NCI-H1092 treated with DMSO at 0.1 percent for 48 hours (cell line): ENCODE measurements around the gene MAST4.

ENCODE experiments used
- DNase-seq: peaks from one replicate; lab custom pipeline; 2025; lab: John Stamatoyannopoulos, UW

MAST4 gene

DNA sequence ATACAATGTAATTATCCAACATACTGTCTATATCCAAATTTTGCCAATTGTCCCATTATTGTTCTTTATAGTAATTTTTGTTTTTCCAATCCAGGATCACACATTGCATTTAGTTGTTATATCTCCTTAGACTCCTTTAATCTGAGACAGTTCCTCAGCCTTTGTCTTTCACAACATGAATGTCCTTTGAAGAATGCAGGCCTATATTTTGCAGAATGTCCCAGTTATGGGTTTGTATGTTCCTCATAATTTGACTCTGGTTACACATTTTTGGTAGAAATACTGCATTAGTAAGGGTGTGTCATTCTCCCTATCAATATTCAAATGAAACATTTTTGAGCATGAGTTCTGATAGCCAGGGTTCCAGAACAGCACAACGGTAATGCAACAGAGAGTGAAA is 593.7 kb downstream of the MAST4 start:
- DNase-seq, result no peak

DNA sequence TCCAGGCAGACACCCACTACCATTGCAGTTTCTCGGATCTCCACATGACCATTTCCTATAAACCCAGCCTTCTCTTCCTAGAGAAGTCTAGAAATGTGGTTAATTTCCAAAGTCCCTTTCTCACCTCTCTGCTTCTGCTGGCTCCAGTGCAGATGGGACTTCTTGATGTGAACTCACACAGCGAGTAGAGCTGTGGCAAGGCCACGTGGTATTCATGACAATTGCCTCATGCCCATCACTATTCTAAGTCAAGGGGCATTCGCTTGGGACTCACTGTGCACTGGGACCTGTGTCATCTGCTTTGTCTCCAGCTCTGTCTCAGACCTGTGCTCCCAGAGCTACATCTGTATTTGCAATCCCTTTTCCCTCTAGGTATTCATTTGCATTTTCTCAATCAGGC is 594.2 kb downstream of the MAST4 start:
- DNase-seq, result no peak

DNA sequence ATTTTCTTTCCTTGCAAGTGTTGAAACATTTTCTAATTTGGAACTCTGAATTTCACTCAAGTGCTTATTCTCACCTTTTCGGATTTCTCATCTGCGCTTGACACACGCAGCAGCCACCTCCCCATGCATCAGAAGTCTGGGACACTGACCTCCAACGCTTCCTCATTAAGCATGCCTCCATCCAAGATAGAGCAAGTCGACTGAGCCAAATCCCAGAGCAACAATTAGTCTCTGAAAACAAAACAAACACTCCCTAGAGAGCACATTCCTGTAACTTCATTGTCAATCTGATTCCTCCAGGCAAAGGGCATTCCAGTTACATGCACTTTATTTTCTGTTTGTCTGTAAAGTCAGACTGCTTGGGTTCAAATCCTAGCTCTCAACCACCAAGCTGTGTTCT is 594.7 kb downstream of the MAST4 start:
- DNase-seq, result no peak

DNA sequence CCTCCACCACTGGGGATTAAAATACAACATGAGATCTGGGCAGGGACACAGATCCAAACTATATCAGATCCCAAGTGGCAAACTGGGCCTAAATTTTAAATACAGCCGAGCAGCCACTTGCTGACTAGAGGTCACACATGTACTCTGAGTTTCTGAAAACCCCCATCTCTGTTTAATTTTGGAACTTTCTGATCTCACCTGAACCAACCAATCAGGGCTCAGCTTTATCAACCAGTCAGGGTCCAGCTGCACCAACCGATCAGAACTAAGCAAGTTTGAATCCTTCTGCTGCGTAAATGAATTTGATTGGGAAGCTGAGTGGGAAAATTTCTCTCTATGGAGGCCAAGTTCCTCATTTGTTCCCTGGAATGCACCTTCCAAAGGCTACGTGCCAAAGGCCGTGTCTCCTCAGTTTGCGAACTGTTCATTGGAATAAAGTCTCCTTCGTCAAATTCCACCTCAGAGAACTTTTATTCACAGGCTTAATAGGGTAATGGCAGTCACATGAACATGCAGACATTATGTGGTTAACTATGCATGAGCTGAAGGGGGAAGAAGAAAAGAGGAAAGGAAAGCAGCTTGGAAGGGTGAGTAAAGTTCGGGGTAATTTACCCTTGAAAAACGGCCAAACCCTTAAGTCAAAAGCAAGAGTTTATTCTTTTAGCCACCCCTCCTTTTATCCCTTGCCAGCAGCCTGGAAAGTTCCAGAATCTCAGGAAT is 596.7 kb downstream of the MAST4 start:
- DNase-seq, result no peak

DNA sequence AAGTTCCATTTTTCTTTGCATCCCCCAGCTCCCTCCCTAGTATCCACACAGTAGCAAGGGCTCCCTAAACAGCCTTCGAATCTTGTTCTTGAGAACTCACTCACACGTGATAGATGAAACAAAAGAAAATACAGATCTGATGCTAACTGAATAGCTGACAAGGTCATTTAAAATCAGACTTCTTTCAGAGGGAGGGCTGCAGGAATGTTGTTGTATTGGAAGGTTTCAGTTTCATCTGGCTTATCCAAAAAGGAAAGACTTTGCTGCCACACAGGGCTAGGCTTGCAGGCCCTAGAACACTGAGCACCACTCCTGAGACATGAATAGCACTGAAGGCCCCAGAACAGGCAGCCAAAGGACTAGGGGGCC is 597.2 kb downstream of the MAST4 start:
- DNase-seq, result no peak

DNA sequence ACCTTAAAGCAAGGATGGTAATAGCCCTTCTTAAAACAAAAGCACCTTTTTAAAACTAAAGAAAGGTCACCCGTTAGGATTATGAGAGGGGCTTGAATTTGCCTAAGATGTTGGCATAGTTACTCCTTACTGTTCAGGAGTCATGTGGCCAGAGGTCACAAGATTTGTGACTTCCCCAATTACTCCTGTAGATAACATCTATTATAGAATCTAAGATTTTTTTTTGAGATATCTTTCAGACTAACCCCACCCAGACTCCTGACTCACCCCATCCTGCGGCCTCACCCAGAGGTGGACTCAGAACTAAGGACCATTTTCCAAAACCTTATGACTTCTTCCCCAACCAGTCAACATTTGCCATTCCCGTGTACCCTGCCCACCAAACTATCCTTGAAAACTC is 598.0 kb downstream of the MAST4 start:
- DNase-seq, result no peak

DNA sequence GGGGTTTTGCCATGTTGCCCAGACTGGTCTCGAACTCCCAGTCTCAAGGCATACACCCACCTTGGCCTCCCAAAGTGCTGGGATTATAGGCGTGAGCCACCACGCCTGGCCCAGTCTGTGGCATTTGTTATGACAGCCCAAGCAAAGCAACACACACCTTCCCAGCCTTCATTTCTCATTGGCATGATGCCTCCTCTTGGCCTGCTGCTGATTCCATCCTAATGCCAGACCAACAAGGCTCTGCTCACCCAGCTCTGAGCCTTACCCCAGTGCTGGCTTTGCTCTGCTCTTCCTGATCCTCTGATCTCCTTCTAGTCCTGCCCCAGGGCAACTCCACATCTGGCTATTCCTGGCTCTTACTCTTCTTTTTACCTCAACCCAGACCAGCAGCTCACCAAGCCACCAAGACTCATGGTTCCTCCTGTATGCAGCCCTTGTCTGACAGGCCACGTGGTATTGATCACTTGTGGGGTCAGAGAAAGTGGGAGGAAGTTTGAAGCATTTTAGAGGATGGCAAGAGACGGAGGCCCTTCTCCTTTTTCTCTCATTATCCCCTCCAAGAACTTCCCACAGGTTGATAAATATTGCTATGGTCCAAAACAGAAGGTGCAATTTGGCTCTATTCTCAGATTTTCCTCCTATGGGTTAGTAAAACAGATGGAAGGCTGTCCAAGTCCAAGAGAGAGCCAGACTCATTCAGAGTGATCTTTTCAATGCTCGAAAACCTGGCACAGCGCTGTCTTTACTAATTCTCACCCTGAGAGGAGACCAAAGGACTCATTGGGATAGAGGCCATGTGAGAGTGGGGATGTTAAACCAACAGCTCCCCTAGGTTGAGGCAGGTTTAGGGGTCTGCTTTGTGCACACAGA is 599.4 kb downstream of the MAST4 start:
- DNase-seq, result no peak

DNA sequence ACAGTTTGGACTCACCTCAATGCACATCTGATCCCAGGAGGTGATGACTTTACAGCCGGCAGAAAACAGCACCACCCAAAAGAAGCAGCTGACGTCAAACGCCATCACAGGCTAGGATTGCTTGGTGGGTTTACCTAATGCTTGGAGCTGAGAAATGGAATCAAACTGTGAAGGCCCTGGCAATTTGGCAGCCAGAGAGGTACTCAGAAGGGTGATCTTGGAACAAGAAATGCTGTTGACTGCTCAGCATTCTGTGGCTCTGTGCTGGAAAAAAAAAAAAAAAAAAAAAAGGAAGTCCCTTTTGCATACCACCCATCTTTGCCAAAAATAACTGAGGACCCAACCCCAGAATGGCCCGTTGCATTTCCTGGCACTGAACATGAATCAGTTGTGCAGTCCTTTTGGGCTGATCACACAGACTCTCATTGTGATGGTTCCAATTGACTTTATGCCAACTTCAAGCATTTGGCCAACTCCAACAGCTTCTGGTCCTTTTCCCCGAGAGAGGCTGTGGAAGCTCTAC is 600.4 kb downstream of the MAST4 start, which contains the start of gene CD180:
TSS of gene CD180 (minus strand) at position 263 of the 523 bp plus-strand sequence. CDS start at position 105, 158 bp downstream.
- DNase-seq, result no peak

DNA sequence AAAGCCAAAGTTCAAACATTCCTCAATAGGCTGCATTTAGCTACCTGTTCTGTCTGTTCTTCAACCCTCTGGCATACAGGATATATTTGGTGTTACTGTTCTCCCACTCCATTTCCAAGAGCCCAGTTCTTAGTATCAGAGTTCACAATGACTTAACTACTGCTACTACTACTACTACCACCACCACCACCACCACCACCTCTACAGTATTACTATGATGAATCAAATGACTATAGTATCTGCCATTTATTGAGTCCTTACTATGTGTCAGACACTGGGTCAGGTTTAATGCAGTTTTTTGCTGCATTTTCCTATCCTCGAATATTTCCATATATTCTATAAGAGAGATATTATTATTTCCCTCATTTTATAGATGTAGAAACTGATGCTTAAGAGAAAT is 601.3 kb downstream of the MAST4 start:
- no peak for DNase-seq

DNA sequence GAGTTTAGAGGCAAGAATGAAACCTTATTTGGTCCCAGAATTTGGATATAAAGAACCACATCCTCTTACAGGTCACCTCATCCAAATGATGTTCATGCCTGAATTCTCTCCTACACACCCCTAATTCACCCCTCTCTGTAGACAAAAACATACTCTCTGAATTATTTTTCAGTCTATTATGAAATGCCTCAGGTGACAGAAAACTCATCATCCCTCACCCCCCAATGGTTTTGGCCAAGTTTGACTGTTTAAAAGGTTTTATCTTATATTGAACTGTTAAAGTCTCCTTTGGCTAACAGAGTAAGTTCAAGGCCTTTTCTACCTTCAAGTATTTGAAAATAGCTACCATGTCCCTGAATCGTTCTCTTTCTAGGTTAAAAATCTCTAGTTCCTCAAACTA is 602.7 kb downstream of the MAST4 start:
- DNase-seq, result no peak

DNA sequence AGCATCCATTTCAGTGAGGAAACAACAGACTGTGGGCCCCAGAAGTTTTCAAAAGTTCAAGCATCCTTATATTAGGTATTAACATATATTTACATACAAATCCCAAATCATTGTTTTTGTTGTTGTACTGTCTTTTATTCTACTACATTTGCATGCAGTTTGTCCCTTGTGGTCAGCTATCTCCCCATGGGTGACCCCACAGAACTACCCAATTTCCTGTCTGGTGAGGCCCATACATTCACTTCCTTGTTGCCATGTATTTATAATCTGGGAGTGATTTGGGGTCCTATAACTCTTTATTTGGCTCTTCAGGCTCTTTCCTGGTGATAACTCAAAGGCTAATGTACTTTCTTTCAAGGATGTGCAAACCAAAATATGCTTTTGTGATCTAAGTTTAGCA is 603.7 kb downstream of the MAST4 start:
- DNase-seq, result no peak

DNA sequence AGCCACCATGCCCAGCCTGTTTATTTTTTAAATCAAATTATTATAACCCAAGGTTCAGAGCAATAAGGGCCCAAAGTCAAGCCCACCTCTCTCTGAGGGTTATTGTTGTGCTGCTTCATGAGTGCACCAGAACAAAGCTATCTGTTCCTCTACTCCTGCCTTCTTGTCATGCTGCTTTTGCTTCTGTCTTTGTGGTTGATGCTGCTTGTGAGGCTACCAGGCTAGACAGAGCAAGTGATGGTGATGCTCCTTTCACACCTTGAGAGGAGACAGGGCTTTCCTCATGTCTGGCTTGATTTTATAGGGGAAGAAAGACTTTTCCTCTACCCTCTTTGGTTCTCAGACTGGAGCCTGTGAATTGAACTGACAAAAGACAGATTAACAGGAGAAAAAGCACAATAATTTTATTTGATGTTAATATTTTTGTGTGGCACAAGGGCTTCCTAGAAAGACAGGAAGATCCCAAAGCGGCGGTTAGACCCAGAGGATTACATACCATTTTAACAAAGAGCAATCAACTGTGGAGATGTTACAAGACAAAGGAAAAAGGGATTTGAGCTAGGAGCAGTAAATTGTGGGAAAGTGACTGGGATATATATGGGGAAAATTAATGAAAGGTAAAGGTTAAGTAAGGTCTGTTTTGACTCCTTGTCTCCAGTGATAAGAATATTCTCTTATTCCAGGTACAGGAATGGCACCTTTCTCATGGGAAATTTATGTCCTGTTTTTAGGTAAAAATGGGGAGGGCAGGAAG is 604.8 kb downstream of the MAST4 start:
- no peak for DNase-seq

DNA sequence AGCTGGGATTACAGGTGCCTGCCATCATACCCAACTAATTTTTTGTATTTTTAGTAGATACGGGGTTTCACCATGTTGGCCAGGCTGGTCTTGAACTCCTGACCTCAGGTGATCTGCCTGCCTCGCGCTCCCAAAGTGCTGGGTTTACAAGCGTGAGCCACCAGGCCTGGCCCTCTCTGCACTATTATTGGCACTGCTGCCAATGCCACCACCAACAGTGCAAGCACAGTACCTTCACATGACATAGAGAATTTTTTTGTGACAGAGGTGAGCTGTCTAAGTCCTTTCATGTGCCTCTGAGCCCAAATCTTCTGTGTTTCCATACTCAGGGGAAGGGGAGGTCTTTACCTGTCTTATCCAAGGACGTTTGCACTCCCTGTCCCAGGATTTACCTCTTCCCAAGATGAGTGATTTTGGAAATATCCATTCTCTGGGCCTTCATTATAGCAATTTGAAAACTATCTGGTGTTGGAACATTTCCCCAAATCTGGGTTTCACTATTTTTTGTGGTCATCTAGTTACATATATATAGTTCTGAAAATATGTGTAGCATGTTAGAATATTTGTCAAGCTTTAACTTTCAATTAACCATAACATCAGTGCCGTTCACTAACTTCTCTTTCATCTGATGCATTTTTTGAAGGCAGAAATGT is 605.8 kb downstream of the MAST4 start:
- no peak for DNase-seq

DNA sequence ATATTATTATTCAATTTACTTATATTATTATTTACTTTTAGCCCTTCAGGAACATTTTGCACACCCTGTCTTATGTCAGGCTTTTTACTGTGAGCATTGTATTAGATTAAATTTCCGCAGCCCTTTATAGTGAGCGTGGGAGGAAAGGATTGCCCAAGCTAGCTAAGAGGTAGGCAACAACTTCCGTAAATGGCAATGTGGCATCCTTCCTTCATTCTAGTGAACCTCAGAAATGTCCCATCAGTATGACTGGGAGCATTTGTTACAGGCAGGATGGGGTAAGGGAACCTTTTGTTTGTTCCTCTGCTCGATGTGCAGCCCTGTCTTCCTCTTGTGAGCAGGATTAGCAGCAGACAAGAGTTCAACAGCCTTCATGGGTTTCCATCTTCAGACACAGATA is 606.6 kb downstream of the MAST4 start:
- no peak for DNase-seq

DNA sequence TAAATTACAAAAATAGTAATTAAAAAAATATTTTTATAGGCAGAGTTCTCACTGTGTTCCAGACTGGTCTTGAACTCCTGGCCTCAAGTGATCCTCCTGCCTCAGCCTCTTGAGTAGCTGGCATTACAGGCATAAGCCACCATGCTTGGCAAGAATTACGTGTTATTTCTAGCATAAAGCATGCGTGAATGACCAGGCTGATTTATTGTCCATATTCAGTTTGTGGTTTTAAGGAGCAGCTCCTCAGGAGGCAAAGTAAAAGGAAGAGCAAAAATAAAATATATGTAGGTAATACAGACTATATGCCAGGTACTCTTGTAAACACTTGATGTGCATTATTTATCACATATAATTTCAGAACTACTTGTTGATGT is 607.5 kb downstream of the MAST4 start:
- DNase-seq, result no peak

DNA sequence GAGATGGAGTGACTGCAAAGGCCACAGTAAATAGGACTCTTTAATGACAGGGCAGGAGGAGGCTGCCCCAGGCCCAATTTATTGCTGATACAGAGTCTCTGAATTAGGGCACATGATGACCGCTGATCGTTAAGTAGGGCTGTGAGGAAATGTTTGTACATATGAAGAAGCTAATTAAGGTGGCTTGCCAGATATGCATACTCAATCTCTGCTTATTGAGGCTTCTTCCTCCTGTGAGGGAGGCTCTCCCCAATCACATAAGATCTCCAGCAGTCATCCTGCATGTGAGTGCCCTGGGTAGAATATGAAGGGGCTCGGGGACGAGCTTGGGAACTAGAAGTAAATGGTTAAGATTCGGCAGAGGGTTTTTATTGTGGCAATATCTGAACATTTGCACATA is 608.6 kb downstream of the MAST4 start:
- DNase-seq, result no peak

DNA sequence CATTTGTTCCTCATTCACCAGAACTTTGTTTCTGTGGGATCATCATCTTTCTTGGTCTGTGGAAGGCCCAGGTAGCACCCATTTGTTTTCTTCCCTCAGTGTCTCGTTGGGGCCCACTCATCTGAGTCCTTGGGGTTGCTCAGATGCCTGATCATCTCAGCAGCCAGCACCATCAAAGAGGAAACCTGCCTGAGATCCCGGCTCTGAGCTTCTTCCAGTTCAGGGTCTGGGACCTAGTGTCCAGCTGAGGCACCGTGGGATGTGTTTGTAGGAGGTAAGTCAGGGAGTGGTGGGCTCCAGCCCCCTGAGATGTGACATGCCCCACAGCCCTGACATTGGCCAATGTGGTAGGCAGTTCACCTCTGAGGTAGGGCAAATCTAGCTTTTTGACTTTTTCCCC is 609.8 kb downstream of the MAST4 start:
- no peak for DNase-seq

DNA sequence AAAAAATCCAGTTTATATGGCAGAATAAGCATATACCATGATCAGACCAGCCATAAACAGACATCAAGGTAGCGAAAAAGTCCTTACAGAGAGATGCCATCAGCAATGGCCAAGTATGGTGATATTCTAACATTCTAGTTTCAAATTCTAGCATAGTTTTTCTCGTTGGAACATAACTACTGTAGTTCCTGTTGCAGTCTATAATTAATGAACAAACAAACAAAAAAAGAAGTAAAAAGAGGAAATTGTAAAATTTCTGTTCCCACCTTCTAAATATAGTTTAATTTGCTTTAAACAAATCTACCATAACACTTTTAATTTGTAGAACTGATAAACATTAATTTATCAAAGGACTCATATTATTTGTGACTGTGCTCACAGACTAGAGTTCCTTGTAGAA is 610.3 kb downstream of the MAST4 start:
- no peak for DNase-seq

DNA sequence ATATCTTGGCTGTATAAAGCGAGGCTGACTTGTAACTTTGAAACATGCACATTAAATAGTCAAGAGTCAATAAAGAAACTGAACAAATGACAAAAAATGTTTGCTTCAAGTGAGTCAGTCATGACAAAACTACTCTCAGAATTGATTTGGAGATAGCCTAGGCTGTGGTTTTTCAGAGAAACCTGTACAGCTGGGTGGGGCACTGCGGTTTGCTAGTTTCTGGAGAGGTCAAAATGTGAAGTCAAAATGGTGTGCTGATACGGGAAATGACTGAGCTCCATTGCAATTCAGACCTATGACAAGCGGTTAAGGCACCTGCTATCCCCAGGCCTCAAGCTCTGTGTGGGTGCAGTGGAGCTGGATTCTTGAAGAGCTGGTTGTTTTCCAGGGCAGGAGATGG is 610.7 kb downstream of the MAST4 start:
- no peak for DNase-seq

DNA sequence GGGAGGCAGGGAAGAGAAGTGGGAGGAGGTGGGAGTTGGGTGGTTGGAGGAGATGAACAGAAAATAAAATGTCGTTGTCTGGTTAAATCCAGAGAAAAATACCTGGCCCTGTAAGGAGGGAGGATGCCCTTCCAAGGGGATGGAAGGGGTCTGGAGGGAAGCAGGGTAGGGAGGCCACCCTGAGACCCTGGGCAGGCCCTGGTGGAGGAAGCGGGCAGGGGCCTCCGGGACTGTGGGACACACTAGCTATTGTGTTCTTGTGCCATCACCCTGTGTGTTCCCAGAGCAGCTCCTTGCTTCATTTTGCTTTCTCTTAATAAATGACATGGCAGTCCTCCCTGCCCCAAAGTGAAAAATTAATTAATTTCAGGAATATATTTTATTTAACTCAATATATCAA is 612.2 kb downstream of the MAST4 start:
- no peak for DNase-seq

DNA sequence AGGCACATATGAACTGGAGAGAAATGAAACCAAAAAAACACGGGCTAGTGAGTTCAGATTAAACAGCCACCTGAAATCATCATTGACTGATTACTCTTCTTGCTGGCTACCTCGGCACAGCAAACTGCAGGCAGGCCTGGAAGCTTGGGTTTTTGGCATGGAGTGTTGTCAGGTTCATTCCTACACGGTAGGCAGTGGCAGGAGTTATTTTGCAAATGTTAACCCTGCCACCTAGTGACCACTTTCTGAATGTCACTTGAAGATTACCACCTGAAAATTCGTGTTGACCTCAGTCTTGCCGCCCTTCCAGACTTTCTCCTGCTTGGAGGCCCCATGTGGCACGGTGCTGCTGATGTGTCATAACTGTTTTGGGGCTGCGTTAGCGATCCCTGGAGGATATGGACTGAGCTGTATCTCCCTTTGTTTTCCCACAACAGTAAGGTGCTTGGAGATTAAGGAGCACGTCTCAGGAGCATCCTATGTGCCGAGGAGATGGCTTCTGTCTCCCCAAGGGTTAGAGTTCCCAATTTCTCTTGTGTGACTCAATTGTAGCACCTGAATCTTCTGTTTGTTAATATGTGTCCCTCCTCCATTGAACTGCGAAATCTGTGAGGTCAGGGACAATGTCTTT is 613.1 kb downstream of the MAST4 start:
- DNase-seq, result peak; percentile 75

DNA sequence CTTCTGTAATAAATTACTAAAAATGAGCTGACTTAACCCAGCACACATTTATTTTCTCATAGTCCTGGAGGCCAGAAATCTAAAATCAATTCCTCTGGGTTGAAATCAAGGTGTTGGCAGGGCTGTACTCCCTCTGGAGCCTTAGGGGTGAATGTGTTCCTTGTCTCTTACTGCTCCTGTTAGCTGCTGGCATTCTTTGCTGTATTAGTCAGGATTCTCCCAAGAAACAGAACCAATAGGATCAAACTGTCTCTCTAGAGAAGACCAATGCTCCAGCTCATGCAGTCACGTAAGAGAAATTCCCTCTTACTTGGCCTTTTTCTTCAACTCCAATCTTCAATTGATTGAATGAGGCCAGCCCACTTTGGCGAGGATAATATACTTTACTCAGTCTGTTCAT is 615.7 kb downstream of the MAST4 start:
- no peak for DNase-seq
